Transverse colon (tissue), 4 donors: ENCODE measurements around the gene ATP5F1D.
A peak's percentile ranks its signal among the peaks of the same experiment; 100 is the strongest.

ENCODE experiments used
- CTCF ChIP-seq, 5 experiments: fragments of 200-600 bp in 3 of 5; fragments of 450-650 bp in 2 of 5; sonication (generic) in 3 of 5; IDR thresholded peaks; 1 replicate in 2 of 5; 2 replicates in 3 of 5; pipeline ENCODE4 v1.5.1; 2016 to 2017; ENCODE audit warnings: antibody characterized with exemption in 5 of 5, inconsistent platforms in 3 of 5, mild to moderate bottlenecking in 2 of 5, moderate library complexity in 1 of 5
- EP300 ChIP-seq: sonication (generic); formaldehyde crosslinking; IDR thresholded peaks from one replicate; pipeline ENCODE4 v1.6.1; 2017; ENCODE audit warnings: antibody characterized with exemption, low read depth
- POLR2A ChIP-seq: fragments of 450-650 bp; IDR thresholded peaks from one replicate; pipeline ENCODE4 v1.6.1; 2016; ENCODE audit warnings: antibody characterized with exemption, mild to moderate bottlenecking, moderate library complexity
- POLR2AphosphoS5 ChIP-seq, 3 donors: sonication (generic); formaldehyde crosslinking; IDR thresholded peaks; one replicate each; pipeline ENCODE4 v1.6.1; 2016; ENCODE audit warnings: antibody characterized with exemption in 3 of 3

- no peak for TF ChIP-seq CTCF (IDR thresholded peaks at IDR 0.05)
- TF ChIP-seq POLR2A, result peak; percentile 75
- TF ChIP-seq EP300, result no peak
- peak; percentile 62 to 78 (median 72) for TF ChIP-seq POLR2AphosphoS5 (IDR thresholded peaks at IDR 0.05)
Measured at GRCh38 chr19:1275260-1275975, 33.9 kb downstream of the ATP5F1D start, which contains the start of gene FAM174C.
